ENCODE results near the gene VASH2. TPM values are rescaled to one million over a fixed set of nuclear protein-coding genes. Genes with fewer than 3 reads are reported as not detected.

The VASH2 gene
- total and polyA plus RNA-seq, 2 of the 8 experiments (the other 6 are each of a cell fraction or from before 2014, with no cell fraction given) = 44.0 to 187 TPM

- CTCF ChIA-PET (ENCODE audit: partially characterized antibody) = interaction anchor here (1.2 kb wide), 1 partner anchor 46 kb away, joined by 5 read pairs; no protein-coding TSS in a partner anchor
- POLR2A ChIA-PET (ENCODE audit: partially characterized antibody) = interaction anchor here (0.8 to 1.1 kb wide), 6 partner anchors 21 to 106 kb away, joined by 3 read pairs; partner anchors contain the start of gene RPS6KC1
- TF ChIP-seq BRCA1 (IDR thresholded peaks at IDR 0.05; ENCODE audit: low read depth, low read length) (no peak), TCF12 (IDR thresholded peaks at IDR 0.05; ENCODE audit: low read depth, low read length) (0 out of 2 replicates have a peak, but pooled peaks have one; percentile 5), NANOG (IDR thresholded peaks at IDR 0.05; ENCODE audit: insufficient read depth, low read depth, low read length, poor library complexity, severe bottlenecking) (peak; percentile 65), CEBPB (IDR thresholded peaks at IDR 0.05; ENCODE audit: low read depth, low read length) (0 out of 2 replicates have a peak, but pooled peaks have one; percentile 9), ASH2L (IDR thresholded peaks at IDR 0.05; ENCODE audit: low read length) (peak; percentile 84), GABPA (IDR thresholded peaks at IDR 0.05; ENCODE audit: borderline replicate concordance, insufficient read depth, low read length) (no peak), PHF8 (conservative IDR thresholded peaks at IDR 0.05; ENCODE audit: low read depth, low read length) (peak; percentile 83), SIRT6 (IDR thresholded peaks at IDR 0.05; ENCODE audit: low read length) (no peak), KDM4A (IDR thresholded peaks at IDR 0.05; ENCODE audit: low read depth, low read length, severe bottlenecking) (peak; percentile 79), SAP30 (IDR thresholded peaks at IDR 0.05; ENCODE audit: insufficient read depth, insufficient replicate concordance, low read length) (no peak), SP1 (IDR thresholded peaks at IDR 0.05; ENCODE audit: low read depth, low read length) (no peak)
These were observed 65.0 kb downstream of the VASH2 start, which contains the start of gene ANGEL2 for GRCh38 chr1:213015099-213016050. TSS of gene ANGEL2 (minus strand) at chr1:213015867. CDS start at chr1:213015671, 196 bp downstream.

More at GRCh38 chr1:213015099-213016050, 65.0 kb downstream of the VASH2 start, which contains the start of gene ANGEL2:
- Histone ChIP-seq H3K9me3 (ENCODE audit: insufficient read depth in 2 of 2, low read depth in 1 of 2, low read length in 1 of 2) (no peaks in the 10 kb centered on the region), H3K27ac (ENCODE audit: low read depth, low read length) (peak within 1 kb of the TSS; percentile 79; the same call in 1 of the 2 replicates), H3K27me3 (replicated peaks in 1 of 4; ENCODE audit: control insufficient read depth in 3 of 4, extremely low read depth in 1 of 4, insufficient read depth in 3 of 4, low read length in 3 of 4) (no peaks in the 10 kb centered on the region), H3K56ac (replicated peaks; ENCODE audit: insufficient read length, low read depth, low read length) (peak within 1 kb of the TSS; percentile 98), H3K79me2 (ENCODE audit: control insufficient read depth in 1 of 2, insufficient read depth in 2 of 2, low read length in 2 of 2) (peaks cover 0 to 33% of the 10 kb centered on the region in 2 experiments; a peak in 2 of 4 replicates), H2BK20ac (ENCODE audit: low read length) (no peak within 1 kb of the TSS), H2BK5ac (ENCODE audit: low read depth, low read length) (peak within 1 kb of the TSS; percentile 98), H3K14ac (ENCODE audit: insufficient read length) (peak within 1 kb of the TSS; percentile 13), H3K36me3 (ENCODE audit: control insufficient read depth in 2 of 4, insufficient read depth in 4 of 4, low read length in 3 of 4) (peaks cover 0 to 19% (median 8%) of the 10 kb centered on the region in 4 experiments; a peak in 4 of 8 replicates), H3K9ac (replicated peaks in 1 of 4; ENCODE audit: extremely low read depth in 1 of 4, low read depth in 3 of 4, low read length in 3 of 4) (peak within 1 kb of the TSS; percentile 85 to 94 (median 88)), H2BK15ac (ENCODE audit: low read length) (no peak within 1 kb of the TSS), H3K18ac (ENCODE audit: extremely low read depth, low read length) (peak within 1 kb of the TSS; percentile 100), H3K23ac (ENCODE audit: insufficient read length) (no peak within 1 kb of the TSS), H3K4me1 (replicated peaks in 1 of 4; ENCODE audit: control insufficient read depth in 3 of 4, insufficient read depth in 4 of 4, low read length in 3 of 4) (no peaks in the 10 kb centered on the region; a peak in 1 of 7 replicates), H3K23me2 (ENCODE audit: low read depth, low read length) (peaks cover 3% of the 10 kb centered on the region; the same call in 1 of the 2 replicates), H2AFZ (ENCODE audit: low read length) (peak within 1 kb of the TSS; percentile 63; the same call in 1 of the 2 replicates), H2BK12ac (ENCODE audit: low read depth, low read length) (no peak within 1 kb of the TSS; the same call in 1 of the 2 replicates), H3K4me2 (ENCODE audit: insufficient read depth in 1 of 2, low read depth in 2 of 2, low read length in 2 of 2) (peak within 1 kb of the TSS; percentile 67 to 91), H2BK120ac (replicated peaks; ENCODE audit: low read depth, low read length) (no peak within 1 kb of the TSS), H4K8ac (ENCODE audit: extremely low read depth, insufficient read depth, low read length) (peak within 1 kb of the TSS; percentile 99), H4K20me1 (replicated peaks in 1 of 2; ENCODE audit: control insufficient read depth in 1 of 2, insufficient read depth in 2 of 2, low read length in 2 of 2) (peaks cover 0 to 2% of the 10 kb centered on the region in 2 experiments), H3K4me3 (ENCODE audit: extremely low read depth in 1 of 4, insufficient read depth in 2 of 4, low read depth in 3 of 4, low read length in 4 of 4) (peak within 1 kb of the TSS; percentile 79 to 97 (median 83)), H4K5ac (ENCODE audit: insufficient read length, low read depth, low read length) (peak within 1 kb of the TSS; percentile 100), H3K79me1 (ENCODE audit: low read depth, low read length) (no peaks in the 10 kb centered on the region), H4K91ac (replicated peaks; ENCODE audit: insufficient read length, low read length) (peak within 1 kb of the TSS; percentile 94), H3K4ac (replicated peaks; ENCODE audit: insufficient read length, low read depth, low read length) (no peak within 1 kb of the TSS), H2AK5ac (ENCODE audit: low read depth, low read length) (no peak within 1 kb of the TSS)
- FAIRE-seq (peak; percentile 65), DNase-seq (ENCODE audit: low read depth in 1 of 2, low spot score in 2 of 2) (peak; percentile 92 to 94)
- WGBS, 2 experiments (ENCODE audit: extremely low coverage in 1 of 2, insufficient coverage in 1 of 2, insufficient read length in 1 of 2, insufficient replicate concordance in 2 of 2, low coverage in 1 of 2, low lambda C conversion rate in 2 of 2, missing lambda C conversion rate in 1 of 2) = 2% methylated on average over 52 of the region's 66 CpGs; no CpG with 5 or more reads in 1 of the 2 experiments
